HCT116 (cell line): ENCODE results near the gene ITK.
"Not testable (repeated sequence)": the region's sequence is repeated elsewhere in the genome, so short reads cannot be mapped to it uniquely, and the experiment has no call there.

Experiments
- CEBPB ChIP-seq: IDR thresholded peaks from 2 replicates; pipeline ENCODE4 v1.6.1; 2012; ENCODE audit warnings: low read depth
- EGR1 ChIP-seq: IDR thresholded peaks from 2 replicates; pipeline ENCODE4 v1.6.1; 2012; ENCODE audit warnings: low read depth
- EZH2 ChIP-seq: fragments of 200-600 bp; sonication (generic); IDR thresholded peaks from 2 replicates; pipeline ENCODE4 v1.6.1; 2017; ENCODE audit warnings: antibody characterized with exemption, mixed run types
- FOSL1 ChIP-seq: IDR thresholded peaks from 2 replicates; pipeline ENCODE4 v1.6.1; 2012; ENCODE audit warnings: low read depth
- JUND ChIP-seq: IDR thresholded peaks from 2 replicates; pipeline ENCODE4 v1.6.1; 2012
- POLR2A ChIP-seq: IDR thresholded peaks from 2 replicates; pipeline ENCODE4 v1.7.0; 2011; ENCODE audit warnings: borderline replicate concordance; ENCODE audit not compliant: insufficient read depth, insufficient read length; ENCODE audit errors: extremely low read depth
- POLR2AphosphoS5 ChIP-seq: IDR thresholded peaks from 2 replicates; pipeline ENCODE4 v1.6.1; 2011; ENCODE audit warnings: mild to moderate bottlenecking, low read depth, low read length, moderate library complexity
- RAD21 ChIP-seq: IDR thresholded peaks from 2 replicates; pipeline ENCODE4 v1.6.1; 2012; ENCODE audit warnings: low read depth, mild to moderate bottlenecking
- SIN3A ChIP-seq: IDR thresholded peaks from 2 replicates; pipeline ENCODE4 v1.6.1; 2012; ENCODE audit warnings: low read depth
- SRF ChIP-seq: IDR thresholded peaks from 2 replicates; pipeline ENCODE4 v1.6.1; 2012; ENCODE audit warnings: low read depth
- YY1 ChIP-seq: IDR thresholded peaks from 2 replicates; pipeline ENCODE4 v1.6.1; 2011; ENCODE audit warnings: low read length, low read depth, moderate library complexity, mild to moderate bottlenecking; ENCODE audit not compliant: insufficient replicate concordance; ENCODE audit errors: extremely low read depth
- TF ChIP-seq, protein P1 (sequence below), 3 experiments: fragments of 200-600 bp in 1 of 3; sonication (generic) in 1 of 3; IDR thresholded peaks in 2 of 3; conservative IDR thresholded peaks in 1 of 3; 2 replicates each; pipeline ENCODE4 v1.5.1; 2012 to 2017; ENCODE audit warnings: low read depth in 2 of 3, low read length in 2 of 3, antibody characterized with exemption in 1 of 3, borderline replicate concordance in 1 of 3, control low read depth in 1 of 3, mild to moderate bottlenecking in 1 of 3, mixed read lengths in 1 of 3, mixed run types in 1 of 3, moderate library complexity in 1 of 3; ENCODE audit not compliant: insufficient read depth in 1 of 3
- TF ChIP-seq, protein P2 (sequence below): IDR thresholded peaks from 2 replicates; pipeline ENCODE4 v1.6.1; 2012
- TF ChIP-seq, protein P3 (sequence below): IDR thresholded peaks from 2 replicates; pipeline ENCODE4 v1.6.1; 2011; ENCODE audit warnings: mild to moderate bottlenecking, low read length, moderate library complexity; ENCODE audit not compliant: insufficient replicate concordance; ENCODE audit errors: extremely low read depth

DNA sequence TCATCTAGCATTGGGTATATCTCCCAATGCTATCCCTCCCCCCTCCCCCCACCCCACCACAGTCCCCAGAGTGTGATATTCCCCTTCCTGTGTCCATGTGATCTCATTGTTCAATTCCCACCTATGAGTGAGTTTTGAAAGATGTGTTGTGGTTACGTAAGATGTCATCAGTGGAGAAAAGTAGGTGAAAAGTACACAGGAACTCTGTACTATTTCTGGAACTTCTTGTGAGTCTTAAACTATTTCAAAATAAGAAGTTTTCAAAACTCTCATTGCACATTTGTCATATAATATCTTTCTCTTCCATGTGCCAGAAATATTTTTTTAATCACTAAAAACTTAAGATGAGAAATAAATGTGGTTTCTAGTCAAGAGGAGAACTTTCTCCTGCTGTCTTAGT, 30.0 kb downstream of the ITK start:
- TF ChIP-seq, protein P1, sequence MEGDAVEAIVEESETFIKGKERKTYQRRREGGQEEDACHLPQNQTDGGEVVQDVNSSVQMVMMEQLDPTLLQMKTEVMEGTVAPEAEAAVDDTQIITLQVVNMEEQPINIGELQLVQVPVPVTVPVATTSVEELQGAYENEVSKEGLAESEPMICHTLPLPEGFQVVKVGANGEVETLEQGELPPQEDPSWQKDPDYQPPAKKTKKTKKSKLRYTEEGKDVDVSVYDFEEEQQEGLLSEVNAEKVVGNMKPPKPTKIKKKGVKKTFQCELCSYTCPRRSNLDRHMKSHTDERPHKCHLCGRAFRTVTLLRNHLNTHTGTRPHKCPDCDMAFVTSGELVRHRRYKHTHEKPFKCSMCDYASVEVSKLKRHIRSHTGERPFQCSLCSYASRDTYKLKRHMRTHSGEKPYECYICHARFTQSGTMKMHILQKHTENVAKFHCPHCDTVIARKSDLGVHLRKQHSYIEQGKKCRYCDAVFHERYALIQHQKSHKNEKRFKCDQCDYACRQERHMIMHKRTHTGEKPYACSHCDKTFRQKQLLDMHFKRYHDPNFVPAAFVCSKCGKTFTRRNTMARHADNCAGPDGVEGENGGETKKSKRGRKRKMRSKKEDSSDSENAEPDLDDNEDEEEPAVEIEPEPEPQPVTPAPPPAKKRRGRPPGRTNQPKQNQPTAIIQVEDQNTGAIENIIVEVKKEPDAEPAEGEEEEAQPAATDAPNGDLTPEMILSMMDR (IDR thresholded peaks at IDR 0.05 in 2 of 3, conservative IDR thresholded peaks at IDR 0.05 in 1 of 3; ENCODE audit: borderline replicate concordance in 1 of 3, insufficient read depth in 1 of 3, low read depth in 2 of 3, low read length in 2 of 3): not testable (repeated sequence)
- TF ChIP-seq FOSL1, JUND, POLR2A, POLR2AphosphoS5, EZH2, RAD21, SRF, EGR1, SIN3A, YY1, CEBPB: not testable (repeated sequence)
- TF ChIP-seq, protein P2, sequence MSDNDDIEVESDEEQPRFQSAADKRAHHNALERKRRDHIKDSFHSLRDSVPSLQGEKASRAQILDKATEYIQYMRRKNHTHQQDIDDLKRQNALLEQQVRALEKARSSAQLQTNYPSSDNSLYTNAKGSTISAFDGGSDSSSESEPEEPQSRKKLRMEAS: not testable (repeated sequence)
- TF ChIP-seq, protein P3, sequence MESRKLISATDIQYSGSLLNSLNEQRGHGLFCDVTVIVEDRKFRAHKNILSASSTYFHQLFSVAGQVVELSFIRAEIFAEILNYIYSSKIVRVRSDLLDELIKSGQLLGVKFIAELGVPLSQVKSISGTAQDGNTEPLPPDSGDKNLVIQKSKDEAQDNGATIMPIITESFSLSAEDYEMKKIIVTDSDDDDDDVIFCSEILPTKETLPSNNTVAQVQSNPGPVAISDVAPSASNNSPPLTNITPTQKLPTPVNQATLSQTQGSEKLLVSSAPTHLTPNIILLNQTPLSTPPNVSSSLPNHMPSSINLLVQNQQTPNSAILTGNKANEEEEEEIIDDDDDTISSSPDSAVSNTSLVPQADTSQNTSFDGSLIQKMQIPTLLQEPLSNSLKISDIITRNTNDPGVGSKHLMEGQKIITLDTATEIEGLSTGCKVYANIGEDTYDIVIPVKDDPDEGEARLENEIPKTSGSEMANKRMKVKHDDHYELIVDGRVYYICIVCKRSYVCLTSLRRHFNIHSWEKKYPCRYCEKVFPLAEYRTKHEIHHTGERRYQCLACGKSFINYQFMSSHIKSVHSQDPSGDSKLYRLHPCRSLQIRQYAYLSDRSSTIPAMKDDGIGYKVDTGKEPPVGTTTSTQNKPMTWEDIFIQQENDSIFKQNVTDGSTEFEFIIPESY: not testable (repeated sequence)
